Glomerular visceral epithelial cell (primary cell): ENCODE results near the gene RPL37A.

Experiments
- DNase-seq: peaks from one replicate; pipeline ENCODE4 v3.0.0-alpha.2; 2016; ENCODE audit errors: extremely low spot score

Gene RPL37A

DNA sequence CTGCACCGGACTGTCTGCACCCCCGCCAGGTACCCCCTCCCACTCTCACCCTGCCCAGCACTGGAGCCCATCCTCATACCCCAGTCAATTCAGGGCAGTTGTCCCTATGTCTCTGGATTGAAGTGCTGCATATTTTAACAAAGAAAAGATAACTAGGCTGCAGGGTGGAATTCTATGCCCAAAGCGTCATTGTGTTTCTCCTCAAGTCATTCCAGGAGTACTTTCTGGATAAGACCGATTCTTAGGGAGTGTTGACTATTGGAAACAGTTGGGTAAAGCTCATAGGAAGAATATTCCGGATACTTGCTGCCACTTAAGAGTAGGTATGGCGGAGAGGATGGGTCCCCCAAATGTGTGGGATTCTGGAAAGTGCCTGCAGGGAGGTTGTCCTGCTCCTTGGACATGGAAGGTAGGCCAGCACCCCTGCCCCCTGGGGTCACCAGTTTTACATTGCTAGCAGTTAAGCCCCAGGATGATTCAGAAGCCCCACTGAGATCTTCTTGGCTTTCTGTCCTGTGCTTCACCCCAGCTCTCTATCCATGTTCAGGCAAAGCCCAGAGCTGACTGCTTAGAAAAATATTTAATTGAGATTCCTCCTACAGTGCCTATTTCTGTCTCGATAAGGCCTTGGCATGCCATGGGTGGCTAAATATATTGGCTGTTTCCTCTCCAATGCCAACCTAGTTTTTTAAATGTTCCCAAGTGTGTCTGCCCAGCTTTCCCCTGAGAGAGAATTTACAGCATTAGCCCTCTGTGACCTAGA lies 48.2 kb downstream of the RPL37A start:
- DNase-seq: no peak

- DNase-seq: no peak
Measured at GRCh38 chr2:216548901-216549331, 50.3 kb downstream of the RPL37A start.

DNA sequence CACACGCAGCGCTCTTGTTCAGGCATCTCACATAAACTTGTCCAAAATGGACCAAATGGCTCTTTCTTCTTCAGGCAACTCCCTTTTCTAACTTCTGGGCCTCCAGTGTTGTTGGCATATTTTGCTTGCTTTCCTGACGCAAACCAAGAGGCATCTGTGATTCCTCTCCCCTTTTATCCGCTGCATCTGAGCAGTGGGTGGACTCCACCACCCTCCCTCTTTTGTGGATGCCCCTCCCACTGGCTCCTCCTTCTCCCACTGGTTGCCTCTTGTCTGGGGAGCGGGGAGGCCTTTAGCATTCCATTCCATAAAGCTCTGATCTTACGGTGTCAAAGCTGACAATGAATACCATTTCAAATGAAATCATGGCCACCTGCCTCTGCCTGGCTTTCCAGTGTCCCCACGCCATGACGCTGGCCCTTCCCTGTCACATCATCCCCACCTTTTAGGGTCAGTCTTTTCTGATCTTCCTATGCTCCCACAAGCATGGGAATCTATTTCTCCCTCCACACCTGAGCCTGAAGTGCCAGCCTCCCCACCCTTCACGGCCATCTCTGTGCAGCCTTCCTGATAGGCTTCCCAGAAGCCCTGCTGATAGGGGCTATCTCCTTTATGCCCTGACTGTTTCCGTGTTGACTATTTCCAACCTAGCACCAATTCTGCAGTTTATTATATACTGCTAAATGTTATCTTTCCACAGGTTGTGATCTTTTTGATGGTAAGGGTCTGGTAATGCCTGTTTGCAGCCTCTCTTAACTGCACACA lies 51.5 kb downstream of the RPL37A start:
- DNase-seq: no peak

- DNase-seq: no peak
Measured at GRCh38 chr2:216551234-216552068, 52.8 kb downstream of the RPL37A start.

DNA sequence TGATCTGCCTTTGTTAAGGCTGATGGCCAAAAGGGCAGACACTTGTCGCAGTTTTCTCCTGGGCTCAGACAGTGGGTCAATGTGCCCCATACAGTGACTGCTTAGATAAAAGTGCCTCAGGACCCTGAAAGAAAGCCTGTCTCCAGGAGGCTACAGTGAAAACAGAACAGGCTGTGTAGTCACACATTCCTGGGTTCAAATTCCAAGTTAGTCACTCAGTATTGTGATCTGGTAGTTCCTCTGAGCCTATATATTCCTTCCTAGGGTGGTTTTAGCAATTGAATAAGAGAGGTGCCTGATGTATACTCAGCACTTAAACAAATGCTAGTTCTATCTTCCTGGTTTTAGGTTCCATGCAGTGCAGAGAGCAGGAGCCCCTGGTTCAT lies 54.4 kb downstream of the RPL37A start:
- no peak for DNase-seq
